Adipocyte (in vitro differentiated cells): ENCODE data around the gene CDK14.
"Not testable (repeated sequence)": the region's sequence is repeated elsewhere in the genome, so short reads cannot be mapped to it uniquely, and the experiment has no call there.

Experiments
- DNase-seq: peaks from one replicate; pipeline ENCODE4 v3.0.0-alpha.2; 2015; ENCODE audit warnings: low read depth
- H3K27me3 ChIP-seq: replicated peaks from 2 replicates; pipeline ENCODE4 v1.7.0; 2013; ENCODE audit warnings: mild to moderate bottlenecking, low read length, moderate library complexity; ENCODE audit not compliant: control insufficient read depth, insufficient read depth
- H3K36me3 ChIP-seq: 2 replicates; pipeline ENCODE4 v1.7.0; 2013; ENCODE audit warnings: low read length, mild to moderate bottlenecking, moderate library complexity; ENCODE audit not compliant: control insufficient read depth, insufficient read depth, severe bottlenecking
- H3K4me1 ChIP-seq: 2 replicates; pipeline ENCODE4 v1.7.0; 2013; ENCODE audit warnings: mild to moderate bottlenecking, low read length, moderate library complexity; ENCODE audit not compliant: control insufficient read depth, insufficient read depth
- H3K4me3 ChIP-seq: 2 replicates; pipeline ENCODE4 v1.7.0; 2013; ENCODE audit warnings: mild to moderate bottlenecking, low read length, moderate library complexity
- H3K9ac ChIP-seq: 2 replicates; pipeline ENCODE4 v1.7.0; 2013; ENCODE audit warnings: mild to moderate bottlenecking, low read length, moderate library complexity
- H3K9me3 ChIP-seq: 2 replicates; pipeline ENCODE4 v1.7.0; 2013; ENCODE audit warnings: mild to moderate bottlenecking, low read length, moderate library complexity; ENCODE audit not compliant: control insufficient read depth

CDK14 gene

GRCh38 chr7:90804370-90804769 is 208.2 kb downstream of the CDK14 start:
- H3K36me3 ChIP-seq: no peaks in the 10 kb centered on the region
- H3K9me3 ChIP-seq: no peaks in the 10 kb centered on the region
- DNase-seq: peak; percentile 19
- no peaks in the 10 kb centered on the region for H3K27me3 ChIP-seq
- no peak overlapping the region for H3K9ac ChIP-seq
- no peaks in the 10 kb centered on the region for H3K4me1 ChIP-seq
- H3K4me3 ChIP-seq: no peak overlapping the region

GRCh38 chr7:90815552-90815951 is 219.4 kb downstream of the CDK14 start:
- not testable (repeated sequence) for DNase-seq, H3K27me3 ChIP-seq, H3K9me3 ChIP-seq, H3K4me3 ChIP-seq, H3K9ac ChIP-seq, H3K36me3 ChIP-seq
- H3K4me1 ChIP-seq: peaks cover 16% of the 10 kb centered on the region

GRCh38 chr7:90816511-90817142 is 220.5 kb downstream of the CDK14 start:
- peak; percentile 82 for DNase-seq
- Histone ChIP-seq H3K4me1 (peaks cover 16% of the 10 kb centered on the region), H3K9ac (no peak overlapping the region), H3K9me3 (no peaks in the 10 kb centered on the region), H3K36me3 (no peaks in the 10 kb centered on the region), H3K4me3 (peak overlapping the region; percentile 30), H3K27me3 (no peaks in the 10 kb centered on the region)

- peaks cover 16% of the 10 kb centered on the region for H3K4me1 ChIP-seq
- peak overlapping the region; percentile 30 for H3K4me3 ChIP-seq
- no peaks in the 10 kb centered on the region for H3K27me3 ChIP-seq
- no peaks in the 10 kb centered on the region for H3K36me3 ChIP-seq
- H3K9ac ChIP-seq: no peak overlapping the region
- no peaks in the 10 kb centered on the region for H3K9me3 ChIP-seq
- DNase-seq: no peak
Observed at GRCh38 chr7:90817151-90817550, 221.0 kb downstream of the CDK14 start.

- Histone ChIP-seq H3K9ac (no peak overlapping the region), H3K4me1 (peaks cover 16% of the 10 kb centered on the region), H3K4me3 (no peak overlapping the region), H3K27me3 (no peaks in the 10 kb centered on the region), H3K9me3 (no peaks in the 10 kb centered on the region), H3K36me3 (no peaks in the 10 kb centered on the region)
- DNase-seq: no peak
Observed at GRCh38 chr7:90817846-90818245, 221.7 kb downstream of the CDK14 start.

- Histone ChIP-seq H3K4me3 (no peak overlapping the region), H3K9me3 (no peaks in the 10 kb centered on the region), H3K4me1 (peaks cover 17% of the 10 kb centered on the region), H3K9ac (no peak overlapping the region), H3K36me3 (no peaks in the 10 kb centered on the region), H3K27me3 (no peaks in the 10 kb centered on the region)
- no peak for DNase-seq
Observed at GRCh38 chr7:90818341-90818740, 222.2 kb downstream of the CDK14 start.

GRCh38 chr7:90821961-90822620 is 226.0 kb downstream of the CDK14 start:
- peaks cover 35% of the 10 kb centered on the region for H3K4me1 ChIP-seq
- H3K9me3 ChIP-seq: no peaks in the 10 kb centered on the region
- H3K27me3 ChIP-seq: no peaks in the 10 kb centered on the region
- no peaks in the 10 kb centered on the region for H3K36me3 ChIP-seq
- DNase-seq: no peak
- no peak overlapping the region for H3K9ac ChIP-seq
- no peak overlapping the region for H3K4me3 ChIP-seq

GRCh38 chr7:90824386-90825307 is 228.5 kb downstream of the CDK14 start:
- Histone ChIP-seq H3K4me3 (peak overlapping the region; percentile 34), H3K36me3 (no peaks in the 10 kb centered on the region), H3K9me3 (no peaks in the 10 kb centered on the region), H3K9ac (no peak overlapping the region), H3K27me3 (no peaks in the 10 kb centered on the region), H3K4me1 (peaks cover 28% of the 10 kb centered on the region)
- DNase-seq: peak; percentile 80

- Histone ChIP-seq H3K9me3 (no peaks in the 10 kb centered on the region), H3K9ac (peak overlapping the region; percentile 22), H3K4me3 (peak overlapping the region; percentile 54), H3K36me3 (no peaks in the 10 kb centered on the region), H3K27me3 (no peaks in the 10 kb centered on the region), H3K4me1 (peaks cover 28% of the 10 kb centered on the region)
- DNase-seq: peak; percentile 95
Observed at GRCh38 chr7:90825779-90826178, 229.7 kb downstream of the CDK14 start.

GRCh38 chr7:90828601-90829000 is 232.5 kb downstream of the CDK14 start:
- Histone ChIP-seq H3K9ac (no peak overlapping the region), H3K4me1 (peaks cover 24% of the 10 kb centered on the region), H3K4me3 (no peak overlapping the region), H3K9me3 (no peaks in the 10 kb centered on the region), H3K27me3 (no peaks in the 10 kb centered on the region), H3K36me3 (no peaks in the 10 kb centered on the region)
- no peak for DNase-seq

- Histone ChIP-seq H3K36me3 (no peaks in the 10 kb centered on the region), H3K4me3 (no peak overlapping the region), H3K27me3 (no peaks in the 10 kb centered on the region), H3K9me3 (no peaks in the 10 kb centered on the region), H3K4me1 (peaks cover 12% of the 10 kb centered on the region), H3K9ac (no peak overlapping the region)
- DNase-seq: no peak
Observed at GRCh38 chr7:90830308-90830707, 234.2 kb downstream of the CDK14 start.
